ENCODE data around the gene AP2A1.

- no peak for TF ChIP-seq REST (IDR thresholded peaks at IDR 0.05; ENCODE audit: insufficient read depth in 1 of 2, low read depth in 2 of 2, low read length in 2 of 2)
- TF ChIP-seq SIN3A (IDR thresholded peaks at IDR 0.05; ENCODE audit: borderline replicate concordance, insufficient read depth, low read length), result no peak
- no peak; the same call in 1 of the 2 replicates for TF ChIP-seq TAF1 (IDR thresholded peaks at IDR 0.05; ENCODE audit: borderline replicate concordance, insufficient read depth, low read length)
- TF ChIP-seq POLR2AphosphoS5 (IDR thresholded peaks at IDR 0.05; ENCODE audit: low read depth, low read length), result peak; percentile 76
- TF ChIP-seq FOXP2 (optimal IDR thresholded peaks at IDR 0.05; ENCODE audit: borderline replicate concordance, extremely low read depth, extremely low read length, insufficient read depth), result peak; percentile 68
These were observed 83.9 kb downstream of the AP2A1 start, which contains the start of gene PTOV1 for GRCh38 chr19:49850487-49851342.

Measured in PFSK-1 (cell line).